ENCODE results near the gene GLUD1.

GRCh38 chr10:87066178-87066577, 28.5 kb downstream of the GLUD1 start:
- TF ChIP-seq CTCF (IDR thresholded peaks at IDR 0.05; ENCODE audit: insufficient read depth, low read length): no peak
- no peak for TF ChIP-seq GABPA (IDR thresholded peaks at IDR 0.05; ENCODE audit: low read depth)
